Inflammatory macrophage treated with lipopolysaccharide for 1 hour (primary cell): ENCODE results near the gene FKBP15.
"Not testable (repeated sequence)": the region's sequence is repeated elsewhere in the genome, so short reads cannot be mapped to it uniquely, and the experiment has no call there.

ENCODE experiments used
- DNase-seq, 2 donors: peaks; one replicate each; pipeline ENCODE4 v3.0.0-alpha.2; 2020 to 2022

Gene FKBP15

DNA sequence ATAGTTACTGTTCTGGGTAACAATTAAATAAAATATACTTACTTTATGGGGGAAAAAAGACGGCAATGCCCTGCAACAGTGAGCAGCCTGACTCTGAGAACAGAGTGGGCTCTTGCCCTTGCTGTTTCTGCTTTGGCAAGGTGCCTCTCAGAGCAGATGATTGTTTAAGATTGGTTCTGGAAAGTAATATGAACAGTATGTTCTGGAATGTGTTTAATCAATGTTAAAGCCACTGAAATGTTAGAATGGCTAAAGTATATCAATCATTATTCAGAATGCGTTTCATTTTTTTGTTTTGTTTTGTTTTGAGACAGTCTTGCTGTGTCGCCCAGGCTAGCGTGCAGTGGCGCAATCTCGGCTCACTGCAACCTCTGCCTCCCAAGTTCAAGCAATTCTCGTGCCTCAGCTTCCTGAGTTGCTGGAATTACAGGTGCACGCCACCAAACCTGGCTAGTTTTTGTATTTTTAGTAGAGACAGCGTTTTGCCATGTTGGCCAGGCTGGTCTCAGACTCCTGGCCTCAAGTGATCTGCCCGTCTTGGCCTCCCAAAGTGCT is 14.7 kb upstream of the FKBP15 start:
- DNase-seq, result not testable (repeated sequence)

GRCh38 chr9:113231701-113232100 is 10.6 kb upstream of the FKBP15 start:
- DNase-seq, result no peak

GRCh38 chr9:113228130-113228665 is 7.1 kb upstream of the FKBP15 start:
- DNase-seq, result no peak

DNA sequence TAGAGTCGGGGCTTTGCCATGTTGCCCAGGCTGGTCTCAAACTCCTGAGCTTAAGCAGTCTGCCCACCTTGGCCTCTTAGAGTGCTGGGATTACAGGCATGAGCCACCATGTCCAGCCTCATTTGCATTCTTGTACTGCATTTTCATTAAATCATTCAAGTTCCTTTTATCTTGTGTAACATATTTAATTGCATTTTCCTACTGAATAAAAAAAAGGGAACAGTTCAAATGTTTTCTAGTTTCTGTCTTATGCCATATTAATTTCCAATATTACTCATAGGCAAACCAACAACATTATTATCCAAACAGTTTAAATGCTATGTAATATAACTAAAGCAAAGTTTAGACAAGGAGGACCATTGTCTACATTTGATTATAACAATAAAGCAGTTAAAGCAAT is 6.4 kb upstream of the FKBP15 start:
- peak; percentile 55 to 58 for DNase-seq

- DNase-seq, result no peak
Observed at GRCh38 chr9:113223963-113224362, 2.9 kb upstream of the FKBP15 start.

GRCh38 chr9:113222482-113222841 is 1.4 kb upstream of the FKBP15 start:
- DNase-seq, result peak; percentile 39 to 43

DNA sequence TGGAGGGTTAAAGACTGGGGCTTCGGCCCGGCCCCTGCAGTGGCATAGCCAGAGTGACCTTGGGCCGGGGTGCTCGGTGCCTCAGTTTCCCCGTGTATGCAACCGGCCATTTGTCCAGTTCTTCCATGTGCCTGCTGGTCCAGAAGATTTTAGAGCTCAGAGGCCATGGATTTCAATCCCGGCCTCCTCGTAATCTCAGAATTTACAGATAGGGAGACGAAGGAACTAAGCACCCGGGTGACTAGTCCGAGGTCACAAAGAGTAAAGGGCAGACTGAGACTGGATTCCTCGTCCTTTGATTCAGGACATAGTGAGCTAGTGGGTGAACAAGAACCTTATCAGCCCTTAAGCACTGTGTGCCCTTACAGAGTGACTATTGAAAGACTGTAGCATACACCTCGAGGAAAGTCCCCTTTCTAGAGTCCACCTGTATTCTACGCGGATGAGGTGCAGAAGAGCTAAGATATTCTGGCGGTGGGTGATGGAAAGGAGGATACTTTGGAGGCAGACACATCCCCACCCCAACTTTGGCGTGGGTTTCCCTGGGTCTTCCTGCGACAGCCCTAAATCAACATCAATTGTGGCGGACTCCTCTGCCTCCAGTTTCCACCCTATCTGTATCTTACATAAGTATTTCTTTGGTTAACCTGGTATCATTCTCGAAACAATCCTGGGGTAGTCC is 864 bp upstream of the FKBP15 start:
- DNase-seq, result peak in 1 of 2 donors; percentile 19

DNA sequence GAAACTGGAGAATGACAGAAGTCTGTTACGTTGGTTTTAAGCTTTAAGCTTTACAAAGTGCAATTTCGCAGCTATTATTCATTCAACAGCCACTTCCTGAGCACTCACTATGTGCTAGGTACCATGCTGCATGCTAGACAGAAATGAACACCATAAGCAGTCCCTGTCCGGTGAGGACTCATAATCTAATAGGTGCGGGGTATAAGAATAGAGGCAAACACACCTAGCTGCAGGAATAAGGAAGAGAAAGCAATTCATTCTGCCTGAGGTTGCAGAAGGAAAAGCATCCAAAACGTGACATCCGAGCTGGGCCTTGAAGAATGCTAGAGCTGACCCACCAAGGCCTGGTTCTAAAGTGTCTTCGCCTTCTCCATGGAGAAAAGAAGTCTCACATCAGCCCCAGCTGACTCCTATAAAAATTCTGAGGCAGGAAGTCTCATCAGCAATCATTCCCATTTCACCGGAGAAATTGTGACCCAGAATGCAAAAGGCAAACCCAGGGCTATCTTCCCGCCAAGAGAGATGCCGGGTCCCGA is 542 bp downstream of the FKBP15 start:
- no peak for DNase-seq

GRCh38 chr9:113219969-113220368 is 1.1 kb downstream of the FKBP15 start:
- peak in 1 of 2 donors; percentile 70 for DNase-seq

GRCh38 chr9:113219186-113219936 is 1.7 kb downstream of the FKBP15 start:
- DNase-seq, result peak; percentile 71 to 91

DNA sequence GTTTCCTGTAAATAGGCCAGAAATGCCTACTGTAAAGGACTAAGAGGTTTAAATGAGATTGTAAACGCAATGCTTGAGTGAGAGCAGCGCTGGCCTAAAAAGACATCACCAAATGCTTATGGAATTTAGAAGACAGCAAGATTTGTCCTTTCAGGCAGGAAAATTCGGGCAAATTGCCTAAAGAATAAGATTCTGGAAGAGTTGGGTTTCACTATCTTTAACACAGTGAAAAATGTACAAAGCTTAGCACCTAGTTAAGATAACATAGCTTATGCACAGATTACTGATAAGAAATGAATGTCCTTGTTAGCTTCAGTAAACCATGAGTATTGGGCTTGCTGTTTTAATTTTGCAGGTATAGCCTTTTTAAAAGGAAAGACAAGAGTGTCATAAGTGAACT is 4.7 kb downstream of the FKBP15 start:
- DNase-seq, result no peak

- DNase-seq, result no peak
Observed at GRCh38 chr9:113215132-113215531, 5.9 kb downstream of the FKBP15 start.

DNA sequence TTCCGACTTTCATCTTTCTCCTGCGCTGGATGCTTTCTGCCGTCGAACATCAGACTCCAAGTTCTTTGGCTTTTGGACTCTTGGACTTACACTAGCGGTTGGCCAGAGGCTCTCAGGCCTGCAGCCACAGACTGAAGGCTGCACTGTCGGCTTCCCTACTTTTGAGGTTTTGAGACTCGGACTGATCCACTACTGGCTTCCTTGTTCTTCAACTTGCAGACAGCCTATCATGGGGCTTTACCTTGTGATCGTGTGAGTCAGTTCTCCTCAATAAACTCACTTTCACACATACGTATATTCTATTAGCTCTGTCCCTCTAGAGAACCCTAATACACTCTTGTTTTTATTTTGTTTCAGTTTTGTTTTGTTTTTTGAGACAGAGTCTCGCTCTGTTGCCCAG is 10.3 kb downstream of the FKBP15 start:
- peak; percentile 42 to 65 for DNase-seq

- DNase-seq, result peak; percentile 64 to 72
Observed at GRCh38 chr9:113205861-113206260, 15.2 kb downstream of the FKBP15 start.

- DNase-seq, result no peak
Observed at GRCh38 chr9:113205432-113205831, 15.6 kb downstream of the FKBP15 start.

- no peak for DNase-seq
Observed at GRCh38 chr9:113199683-113200329, 21.3 kb downstream of the FKBP15 start.

- no peak for DNase-seq
Observed at GRCh38 chr9:113192455-113192854, 28.6 kb downstream of the FKBP15 start.

GRCh38 chr9:113187929-113188595 is 33.0 kb downstream of the FKBP15 start:
- DNase-seq, result peak; percentile 93 to 95

- no peak for DNase-seq
Observed at GRCh38 chr9:113186137-113186755, 34.8 kb downstream of the FKBP15 start.

DNA sequence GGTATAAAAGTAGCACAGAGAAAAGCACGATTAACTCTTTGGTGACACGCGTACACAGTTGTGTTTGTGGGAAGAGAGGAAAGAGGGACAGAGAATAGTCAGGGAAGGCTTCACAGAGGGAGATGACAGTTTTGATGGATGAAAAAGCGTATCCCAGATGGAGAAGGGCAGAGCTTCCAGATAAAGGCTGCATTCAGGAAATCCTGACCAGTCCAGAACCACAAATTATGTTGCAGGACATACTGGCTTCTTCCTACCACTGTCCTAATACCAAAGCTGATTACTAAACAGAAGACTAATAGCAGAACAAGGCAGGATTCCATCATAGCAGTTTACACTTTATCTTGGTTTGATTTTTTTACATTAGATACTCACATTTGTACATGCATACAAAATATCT is 35.8 kb downstream of the FKBP15 start:
- DNase-seq, result peak in 1 of 2 donors; percentile 9

- DNase-seq, result peak; percentile 34 to 39
Observed at GRCh38 chr9:113184539-113184938, 36.5 kb downstream of the FKBP15 start.

DNA sequence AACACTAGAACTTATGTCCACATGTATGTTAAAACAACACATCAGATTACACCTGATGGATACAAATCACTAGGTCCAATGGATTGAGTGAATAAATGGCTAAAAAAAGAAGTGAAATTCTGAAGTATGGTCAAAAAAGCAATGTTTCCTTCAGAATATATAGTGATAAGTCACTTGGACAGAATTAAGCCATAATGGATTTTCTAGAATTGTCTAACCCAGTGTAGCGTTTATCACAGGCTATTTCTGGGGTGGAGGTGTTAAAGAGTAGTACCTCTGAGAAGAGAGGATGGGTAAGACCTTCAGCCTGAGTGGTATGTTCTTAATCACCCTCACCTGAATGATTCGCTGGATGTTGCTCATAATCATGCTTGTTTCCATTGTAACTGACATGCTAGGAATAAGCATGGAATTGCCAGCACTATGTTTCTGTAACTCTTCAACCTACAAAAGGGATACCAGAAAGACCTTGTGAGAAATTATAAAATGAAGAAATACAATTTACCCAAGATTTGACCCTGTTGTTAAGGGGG is 37.1 kb downstream of the FKBP15 start:
- DNase-seq, result peak; percentile 66 to 74
